ENCODE measurements around the gene MRPL28. TPM values are rescaled to one million over a fixed set of nuclear protein-coding genes. Genes with fewer than 3 reads are reported as not detected.

MRPL28 gene
- total RNA-seq, 1 experiment from 2014 or later: 61.4 TPM

DNA sequence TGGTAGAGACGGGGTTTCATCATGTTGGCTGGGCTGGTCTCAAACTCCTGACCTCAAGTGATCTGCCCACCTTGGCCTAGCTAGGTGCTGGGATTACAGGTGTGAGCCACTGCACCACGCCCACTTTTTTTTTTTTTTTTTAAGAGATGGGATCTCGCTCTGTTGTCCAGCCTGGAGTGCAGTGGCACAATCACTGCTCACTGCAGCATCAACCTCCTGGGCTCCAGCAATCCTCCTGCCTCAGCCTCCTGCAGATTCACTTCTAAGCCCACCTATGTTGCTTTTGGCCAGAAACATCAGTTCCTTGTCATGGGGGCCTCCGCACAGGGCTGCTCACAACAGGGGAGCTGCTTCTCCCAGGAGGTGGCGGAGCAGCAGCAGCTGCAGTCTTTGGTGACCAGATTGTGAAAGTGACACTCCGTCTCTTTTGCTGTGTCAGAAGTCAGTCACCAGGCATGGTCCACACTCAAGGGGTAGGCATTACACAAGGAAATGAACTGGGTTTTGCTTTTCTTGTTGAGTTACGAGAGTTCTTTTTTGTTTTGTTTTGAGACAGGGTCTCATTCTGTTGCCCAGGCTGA lies 22.2 kb upstream of the MRPL28 start (continued):
- TF ChIP-seq SRF (IDR thresholded peaks at IDR 0.05; ENCODE audit: low read depth) (no peak), POLR2A (IDR thresholded peaks at IDR 0.05; ENCODE audit: borderline replicate concordance, extremely low read depth, insufficient read depth, insufficient read length) (no peak)

DNA sequence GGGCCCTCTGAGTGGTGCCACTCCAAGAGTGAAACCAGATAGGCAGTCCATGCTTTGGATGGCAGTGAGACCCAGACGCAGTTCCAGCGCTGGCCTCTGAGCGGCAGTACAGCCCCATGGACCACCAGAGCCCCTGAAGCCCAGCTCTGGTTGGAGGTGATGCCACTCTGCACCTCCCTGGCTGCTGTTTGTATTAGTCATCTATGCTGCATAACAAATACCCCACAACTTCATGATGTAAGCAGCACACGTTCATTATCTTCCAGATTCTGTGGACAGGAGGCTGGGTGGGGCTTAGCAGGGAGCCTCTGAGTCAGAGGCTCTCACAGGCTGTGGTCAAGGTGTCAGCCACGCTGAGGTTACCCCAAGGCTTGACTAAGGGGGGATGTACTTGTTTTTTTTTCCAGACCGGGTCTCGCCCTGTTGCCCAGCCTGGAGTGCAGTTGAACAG lies 21.6 kb upstream of the MRPL28 start:
- CTCF ChIA-PET: interaction anchor here (0.5 to 1.6 kb wide), 4 partner anchors 96 to 193 kb away, joined by 3 to 6 read pairs (median 4); partner anchors contain the start of gene NHLRC4
- intact Hi-C loops (cut with micrococcal nuclease): loop anchor here (10.0 kb wide), 1 partner anchor 103 kb away; no protein-coding TSS in a partner anchor
- RAD21 ChIA-PET (ENCODE audit: low non-redundant PET in 1 of 2, low total read pairs in 2 of 2, uncharacterized antibody in 2 of 2, unreplicated experiment in 2 of 2): interaction anchor here in 1 of 2 experiments (0.7 kb wide), 2 partner anchors 96 to 127 kb away, joined by 3 read pairs; no protein-coding TSS in a partner anchor
- no peaks in the 10 kb centered on the region for H3K27me3 ChIP-seq (ENCODE audit: insufficient read depth, low read length)
- H3K4me3 ChIP-seq (replicated peaks in 1 of 2; ENCODE audit: low read depth in 1 of 2, low read length in 2 of 2): no peak overlapping the region
- POLR2A ChIA-PET: no interaction called here
- DNase-seq (ENCODE audit: low read depth, low spot score) (no peak), ATAC-seq (peak; percentile 84)
- no peaks in the 10 kb centered on the region for H3K9me2 ChIP-seq (ENCODE audit: insufficient read depth)
- no peaks in the 10 kb centered on the region; a peak in 1 of 4 replicates for H3K9me3 ChIP-seq (ENCODE audit: control insufficient read depth in 1 of 2, insufficient read depth in 1 of 2, low read depth in 1 of 2, low read length in 2 of 2)
- no peaks in the 10 kb centered on the region for H3K79me2 ChIP-seq (ENCODE audit: insufficient read depth, low read length)
- no peak overlapping the region for H3K9ac ChIP-seq (ENCODE audit: low read length)
- TF ChIP-seq ELF1 (IDR thresholded peaks at IDR 0.05; ENCODE audit: borderline replicate concordance, low read depth): no peak
- TF ChIP-seq, protein P1, sequence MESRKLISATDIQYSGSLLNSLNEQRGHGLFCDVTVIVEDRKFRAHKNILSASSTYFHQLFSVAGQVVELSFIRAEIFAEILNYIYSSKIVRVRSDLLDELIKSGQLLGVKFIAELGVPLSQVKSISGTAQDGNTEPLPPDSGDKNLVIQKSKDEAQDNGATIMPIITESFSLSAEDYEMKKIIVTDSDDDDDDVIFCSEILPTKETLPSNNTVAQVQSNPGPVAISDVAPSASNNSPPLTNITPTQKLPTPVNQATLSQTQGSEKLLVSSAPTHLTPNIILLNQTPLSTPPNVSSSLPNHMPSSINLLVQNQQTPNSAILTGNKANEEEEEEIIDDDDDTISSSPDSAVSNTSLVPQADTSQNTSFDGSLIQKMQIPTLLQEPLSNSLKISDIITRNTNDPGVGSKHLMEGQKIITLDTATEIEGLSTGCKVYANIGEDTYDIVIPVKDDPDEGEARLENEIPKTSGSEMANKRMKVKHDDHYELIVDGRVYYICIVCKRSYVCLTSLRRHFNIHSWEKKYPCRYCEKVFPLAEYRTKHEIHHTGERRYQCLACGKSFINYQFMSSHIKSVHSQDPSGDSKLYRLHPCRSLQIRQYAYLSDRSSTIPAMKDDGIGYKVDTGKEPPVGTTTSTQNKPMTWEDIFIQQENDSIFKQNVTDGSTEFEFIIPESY (IDR thresholded peaks at IDR 0.05; ENCODE audit: extremely low read depth, insufficient replicate concordance, low read length): no peak
- TF ChIP-seq JUND (IDR thresholded peaks at IDR 0.05): no peak
- no peak for TF ChIP-seq SIN3A (IDR thresholded peaks at IDR 0.05; ENCODE audit: low read depth)
- no peak for TF ChIP-seq TCF7L2 (IDR thresholded peaks at IDR 0.05; ENCODE audit: borderline replicate concordance, extremely low read depth, insufficient read depth, insufficient read length)
- TF ChIP-seq, protein P2, sequence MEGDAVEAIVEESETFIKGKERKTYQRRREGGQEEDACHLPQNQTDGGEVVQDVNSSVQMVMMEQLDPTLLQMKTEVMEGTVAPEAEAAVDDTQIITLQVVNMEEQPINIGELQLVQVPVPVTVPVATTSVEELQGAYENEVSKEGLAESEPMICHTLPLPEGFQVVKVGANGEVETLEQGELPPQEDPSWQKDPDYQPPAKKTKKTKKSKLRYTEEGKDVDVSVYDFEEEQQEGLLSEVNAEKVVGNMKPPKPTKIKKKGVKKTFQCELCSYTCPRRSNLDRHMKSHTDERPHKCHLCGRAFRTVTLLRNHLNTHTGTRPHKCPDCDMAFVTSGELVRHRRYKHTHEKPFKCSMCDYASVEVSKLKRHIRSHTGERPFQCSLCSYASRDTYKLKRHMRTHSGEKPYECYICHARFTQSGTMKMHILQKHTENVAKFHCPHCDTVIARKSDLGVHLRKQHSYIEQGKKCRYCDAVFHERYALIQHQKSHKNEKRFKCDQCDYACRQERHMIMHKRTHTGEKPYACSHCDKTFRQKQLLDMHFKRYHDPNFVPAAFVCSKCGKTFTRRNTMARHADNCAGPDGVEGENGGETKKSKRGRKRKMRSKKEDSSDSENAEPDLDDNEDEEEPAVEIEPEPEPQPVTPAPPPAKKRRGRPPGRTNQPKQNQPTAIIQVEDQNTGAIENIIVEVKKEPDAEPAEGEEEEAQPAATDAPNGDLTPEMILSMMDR (IDR thresholded peaks at IDR 0.05 in 2 of 3, conservative IDR thresholded peaks at IDR 0.05 in 1 of 3; ENCODE audit: borderline replicate concordance in 1 of 3, insufficient read depth in 1 of 3, low read depth in 2 of 3, low read length in 2 of 3): peak; percentile 28 to 79 (median 74); a peak in 5 of 6 replicates
- no peak for TF ChIP-seq ZNF274 (IDR thresholded peaks at IDR 0.05; ENCODE audit: low read depth, low read length)
- TF ChIP-seq CBX3 (IDR thresholded peaks at IDR 0.05; ENCODE audit: low read depth): peak; percentile 39; the same call in 1 of the 2 replicates
- peak; percentile 74 for TF ChIP-seq RAD21 (IDR thresholded peaks at IDR 0.05; ENCODE audit: low read depth)
- no peak for TF ChIP-seq POLR2AphosphoS5 (IDR thresholded peaks at IDR 0.05; ENCODE audit: low read depth, low read length)
- TF ChIP-seq, protein P3, sequence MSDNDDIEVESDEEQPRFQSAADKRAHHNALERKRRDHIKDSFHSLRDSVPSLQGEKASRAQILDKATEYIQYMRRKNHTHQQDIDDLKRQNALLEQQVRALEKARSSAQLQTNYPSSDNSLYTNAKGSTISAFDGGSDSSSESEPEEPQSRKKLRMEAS (IDR thresholded peaks at IDR 0.05): no peak
- TF ChIP-seq YY1 (IDR thresholded peaks at IDR 0.05; ENCODE audit: extremely low read depth, insufficient replicate concordance, low read depth, low read length): no peak
- no peak for TF ChIP-seq SRF (IDR thresholded peaks at IDR 0.05; ENCODE audit: low read depth)
- TF ChIP-seq EZH2phosphoT487 (IDR thresholded peaks at IDR 0.05; ENCODE audit: borderline replicate concordance): no peak
- TF ChIP-seq, protein P4, sequence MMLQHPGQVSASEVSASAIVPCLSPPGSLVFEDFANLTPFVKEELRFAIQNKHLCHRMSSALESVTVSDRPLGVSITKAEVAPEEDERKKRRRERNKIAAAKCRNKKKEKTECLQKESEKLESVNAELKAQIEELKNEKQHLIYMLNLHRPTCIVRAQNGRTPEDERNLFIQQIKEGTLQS (IDR thresholded peaks at IDR 0.05): no peak
- no TSS peak for BruUV-seq (replicated peaks)
- H3K36me3 ChIP-seq (ENCODE audit: control insufficient read depth in 1 of 2, insufficient read depth in 2 of 2, low read length in 2 of 2): no peaks in the 10 kb centered on the region
- H2AFZ ChIP-seq (ENCODE audit: low read depth, low read length, poor library complexity, severe bottlenecking): no peak overlapping the region
- peaks cover 3 to 9% of the 10 kb centered on the region in 2 experiments; a peak in 2 of 4 replicates for H3K4me1 ChIP-seq (ENCODE audit: control insufficient read depth in 1 of 2, insufficient read depth in 2 of 2, low read length in 2 of 2)
- no peak overlapping the region for H3K4me2 ChIP-seq (ENCODE audit: low read length)
- H3K27ac ChIP-seq (ENCODE audit: low read depth, low read length): no peak overlapping the region
- H4K20me1 ChIP-seq (ENCODE audit: insufficient read depth): no peaks in the 10 kb centered on the region

Data from HCT116 (cell line).